Keratinocyte (primary cell): ENCODE results near the gene ATXN2L. TPM values are rescaled to one million over a fixed set of nuclear protein-coding genes. Genes with fewer than 3 reads are reported as not detected.

Source experiments
- DNase-seq: peaks from one replicate; pipeline ENCODE4 v3.0.0-alpha.2; 2011; ENCODE audit warnings: low read depth, missing footprints, low spot score
- FAIRE-seq: peaks from 2 replicates; lab custom pipeline; 2011; peaks lifted over from hg19 to GRCh38; lab: Jason Lieb, UNC
- H2AFZ ChIP-seq: 2 replicates; pipeline ENCODE4 v1.6.0; 2012; ENCODE audit warnings: low read length, control low read depth, inconsistent platforms; ENCODE audit not compliant: control insufficient read depth
- H3K27ac ChIP-seq: 2 replicates; pipeline ENCODE4 v1.5.1; 2011; ENCODE audit warnings: low read length; ENCODE audit not compliant: control insufficient read depth, insufficient read depth
- H3K27me3 ChIP-seq: 3 replicates; pipeline ENCODE4 v1.6.0; 2011; ENCODE audit warnings: low read length; ENCODE audit not compliant: control insufficient read depth, insufficient read depth; ENCODE audit errors: extremely low read depth
- H3K36me3 ChIP-seq, 2 experiments: 2 replicates in 1 of 2; 3 replicates in 1 of 2; pipeline ENCODE4 v1.5.1; 2011; ENCODE audit warnings: low read length in 2 of 2, mild to moderate bottlenecking in 1 of 2; ENCODE audit not compliant: control insufficient read depth in 2 of 2, insufficient read depth in 2 of 2; ENCODE audit errors: extremely low read depth in 1 of 2
- H3K4me1 ChIP-seq: 3 replicates; pipeline ENCODE4 v1.5.1; 2011; ENCODE audit warnings: low read length; ENCODE audit not compliant: control insufficient read depth, insufficient read depth; ENCODE audit errors: extremely low read depth
- H3K4me2 ChIP-seq: 3 replicates; pipeline ENCODE4 v1.6.0; 2011; ENCODE audit warnings: low read depth, low read length; ENCODE audit not compliant: control insufficient read depth, insufficient read depth; ENCODE audit errors: extremely low read depth
- H3K4me3 ChIP-seq, 3 experiments: fragments of 200-600 bp in 1 of 3; sonication (generic) in 1 of 3; 2 replicates in 2 of 3; 3 replicates in 1 of 3; pipeline ENCODE4 v1.5.1; 2011 to 2016; ENCODE audit warnings: low read length in 3 of 3, mild to moderate bottlenecking in 3 of 3, control low read depth in 2 of 3, inconsistent platforms in 1 of 3, low read depth in 1 of 3, mixed read lengths in 1 of 3, mixed run types in 1 of 3, moderate library complexity in 1 of 3; ENCODE audit not compliant: control insufficient read depth in 2 of 3, insufficient read depth in 2 of 3; ENCODE audit errors: extremely low read depth in 1 of 3
- H3K79me2 ChIP-seq: 2 replicates; pipeline ENCODE4 v1.6.0; 2012; ENCODE audit warnings: low read length; ENCODE audit not compliant: control insufficient read depth, insufficient read depth
- H3K9ac ChIP-seq: 3 replicates; pipeline ENCODE4 v1.6.0; 2011; ENCODE audit warnings: low read length; ENCODE audit not compliant: control insufficient read depth, insufficient read depth; ENCODE audit errors: extremely low read depth
- H3K9me1 ChIP-seq: 3 replicates; pipeline ENCODE4 v1.6.0; 2011; ENCODE audit warnings: low read length; ENCODE audit not compliant: control insufficient read depth, insufficient read depth; ENCODE audit errors: extremely low read depth
- H3K9me3 ChIP-seq: 2 replicates; pipeline ENCODE4 v1.5.1; 2012; ENCODE audit warnings: low read depth, low read length; ENCODE audit not compliant: control insufficient read depth
- H4K20me1 ChIP-seq: 3 replicates; pipeline ENCODE4 v1.6.0; 2011; ENCODE audit warnings: low read length; ENCODE audit not compliant: control insufficient read depth, insufficient read depth; ENCODE audit errors: extremely low read depth
- CTCF ChIP-seq, 3 experiments: IDR thresholded peaks in 1 of 3; conservative IDR thresholded peaks in 1 of 3; optimal IDR thresholded peaks in 1 of 3; 2 replicates in 2 of 3; 3 replicates in 1 of 3; pipeline versions ENCODE3 to v1.5.1; 2011; ENCODE audit warnings: low read length in 3 of 3, mild to moderate bottlenecking in 3 of 3, moderate library complexity in 2 of 3, control low read depth in 1 of 3, inconsistent platforms in 1 of 3; ENCODE audit not compliant: insufficient read depth in 2 of 3; ENCODE audit errors: extremely low read depth in 1 of 3
- EZH2 ChIP-seq: IDR thresholded peaks from one replicate; pipeline ENCODE4 v1.6.1; 2012; ENCODE audit warnings: inconsistent platforms, mild to moderate bottlenecking, low read length, moderate library complexity
- dilution Hi-C: fragments of 300-500 bp; cut with MboI; formaldehyde crosslinking; loops from one replicate; pipeline ENCODE4 v1.7.0; 2020; ENCODE audit warnings: low sequenced_read_pairs; ENCODE audit not compliant: extremely low pct_ligation_motif_present
- polyA plus RNA-seq, 5 experiments: library from polyadenylated mRNA; depleted of rRNA in 3 of 5; stranded (reverse) in 3 of 5; stranded (forward) in 1 of 5; unstranded in 1 of 5; fragments of >200 nt; gene quantifications; 1 replicate in 1 of 5; 2 replicates in 3 of 5; 3 replicates in 1 of 5; pipeline versions ENCODE4 v1.2.1 to v1.2.3, GENCODE V29; 2011 to 2012; ENCODE audit warnings: missing spikeins in 2 of 5, low read depth in 1 of 5, low replicate concordance in 1 of 5

Gene ATXN2L
- polyA plus RNA-seq, 1 donor (not counting 4 experiments of a cell fraction or from before 2014, with no cell fraction given) = 11.8 TPM

- no peak for DNase-seq
- TF ChIP-seq CTCF (optimal IDR thresholded peaks at IDR 0.05 in 1 of 3, IDR thresholded peaks at IDR 0.05 in 1 of 3, conservative IDR thresholded peaks at IDR 0.05 in 1 of 3; ENCODE audit: extremely low read depth in 1 of 3, insufficient read depth in 2 of 3, low read length in 3 of 3) (no peak), EZH2 (no peak)
- H4K20me1 ChIP-seq = peaks cover 10% of the 10 kb centered on the region
- FAIRE-seq = peak; percentile 34
- peak overlapping the region; percentile 92 for H2AFZ ChIP-seq
- peak overlapping the region; percentile 75 for H3K27ac ChIP-seq
- peak overlapping the region; percentile 97 for H3K4me2 ChIP-seq
- H3K9me1 ChIP-seq = no peaks in the 10 kb centered on the region
- peaks cover 35% of the 10 kb centered on the region for H3K79me2 ChIP-seq
- H3K27me3 ChIP-seq = no peaks in the 10 kb centered on the region
- no peaks in the 10 kb centered on the region for H3K9me3 ChIP-seq
- H3K4me1 ChIP-seq = peaks cover 17% of the 10 kb centered on the region
- peak overlapping the region; percentile 94 for H3K9ac ChIP-seq
- peak overlapping the region; percentile 96 to 97 (median 97) for H3K4me3 ChIP-seq
- peaks cover 28 to 29% of the 10 kb centered on the region in 2 experiments for H3K36me3 ChIP-seq
- dilution Hi-C loops = no loop called here
These were observed 24.1 kb downstream of the ATXN2L start for GRCh38 chr16:28846933-28847273.

GRCh38 chr16:28858421-28858820 is 35.6 kb downstream of the ATXN2L start:
- Histone ChIP-seq H3K27me3 (no peaks in the 10 kb centered on the region), H3K36me3 (no peaks in the 10 kb centered on the region), H3K4me3 (no peak overlapping the region), H3K79me2 (peaks cover 9% of the 10 kb centered on the region), H2AFZ (no peak overlapping the region), H3K9me3 (no peaks in the 10 kb centered on the region), H3K9ac (no peak overlapping the region), H4K20me1 (no peaks in the 10 kb centered on the region), H3K4me1 (peaks cover 7% of the 10 kb centered on the region), H3K27ac (peak overlapping the region; percentile 63), H3K9me1 (no peaks in the 10 kb centered on the region), H3K4me2 (peak overlapping the region; percentile 22)
- FAIRE-seq (no peak), DNase-seq (no peak)
- TF ChIP-seq EZH2 (no peak), CTCF (optimal IDR thresholded peaks at IDR 0.05 in 1 of 3, IDR thresholded peaks at IDR 0.05 in 1 of 3, conservative IDR thresholded peaks at IDR 0.05 in 1 of 3; ENCODE audit: extremely low read depth in 1 of 3, insufficient read depth in 2 of 3, low read length in 3 of 3) (no peak)
- dilution Hi-C loops = no loop called here
